HUES6 (cell line): ENCODE measurements around the gene LKAAEAR1.

Experiments used
- H3K27ac ChIP-seq: 2 replicates; pipeline ENCODE4 v1.7.0; 2013; ENCODE audit warnings: low read depth, mild to moderate bottlenecking, low read length, inconsistent platforms
- H3K27me3 ChIP-seq: 2 replicates; pipeline ENCODE4 v1.6.1; 2013; ENCODE audit warnings: low read length; ENCODE audit not compliant: control insufficient read depth, insufficient read depth
- H3K36me3 ChIP-seq: 2 replicates; pipeline ENCODE4 v1.6.1; 2013; ENCODE audit warnings: low read length; ENCODE audit not compliant: control insufficient read depth, insufficient read depth
- H3K4me1 ChIP-seq: 2 replicates; pipeline ENCODE4 v1.6.1; 2013; ENCODE audit warnings: low read length; ENCODE audit not compliant: control insufficient read depth, insufficient read depth
- H3K4me3 ChIP-seq: 2 replicates; pipeline ENCODE4 v1.5.1; 2013; ENCODE audit warnings: low read depth, low read length
- H3K9ac ChIP-seq: one replicate; pipeline ENCODE4 v1.6.1; 2013; ENCODE audit warnings: mild to moderate bottlenecking, low read length
- H3K9me3 ChIP-seq: 2 replicates; pipeline ENCODE4 v1.6.1; 2013; ENCODE audit warnings: low read depth, low read length; ENCODE audit not compliant: control insufficient read depth, insufficient read depth

The LKAAEAR1 gene

DNA sequence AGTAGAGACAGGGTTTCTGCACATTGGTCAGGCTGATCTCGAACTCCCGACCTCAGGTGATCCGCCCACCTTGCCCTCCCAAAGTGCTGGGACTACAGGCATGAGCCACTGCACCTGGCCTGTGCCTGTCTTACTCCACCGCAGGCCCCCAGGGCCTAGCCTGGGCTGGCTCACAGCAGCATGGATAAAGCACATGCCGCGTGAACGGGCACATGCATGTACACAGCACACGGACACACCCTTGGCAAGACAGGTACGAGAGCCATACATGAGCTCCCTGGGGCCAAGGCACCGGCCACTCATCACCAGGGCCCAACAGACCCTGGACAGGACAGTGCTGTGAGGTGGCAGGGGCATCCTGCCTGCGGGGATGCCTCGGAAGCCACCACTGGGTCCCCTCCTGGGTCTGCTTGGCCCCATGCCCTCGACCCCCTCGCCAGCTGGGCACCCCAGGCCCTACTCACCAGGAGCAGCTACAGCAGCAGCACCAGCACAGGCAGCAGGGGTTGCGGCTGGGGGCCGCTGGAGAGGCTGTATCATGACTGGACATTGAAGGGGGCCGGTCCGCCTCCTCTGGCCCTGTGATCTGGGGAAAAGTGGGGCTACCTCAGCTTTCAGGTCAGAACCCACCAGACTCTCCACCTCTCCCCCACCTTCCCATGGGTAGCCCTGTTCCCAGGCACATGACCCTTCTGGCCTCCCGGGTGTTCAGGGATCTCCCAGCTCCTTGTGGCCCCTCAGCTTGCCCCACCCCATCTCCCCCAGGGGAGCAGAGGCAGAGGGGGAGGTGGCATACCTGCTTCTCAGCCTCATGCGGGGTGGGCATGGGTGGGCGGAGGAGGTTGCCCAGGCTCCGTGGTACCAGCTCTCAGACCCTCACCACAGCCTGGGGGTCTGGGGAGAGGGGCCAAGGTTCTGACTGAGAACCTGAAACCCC, 7.9 kb downstream of the LKAAEAR1 start:
- peaks cover 12% of the 10 kb centered on the region; the same call in 1 of the 2 replicates for H3K27me3 ChIP-seq
- H3K4me1 ChIP-seq, result peaks cover 17% of the 10 kb centered on the region; the same call in 1 of the 2 replicates
- H3K9ac ChIP-seq, result no peak overlapping the region
- H3K9me3 ChIP-seq, result no peaks in the 10 kb centered on the region
- H3K36me3 ChIP-seq, result peaks cover 15% of the 10 kb centered on the region
- no peak overlapping the region for H3K27ac ChIP-seq
- H3K4me3 ChIP-seq, result no peak overlapping the region

DNA sequence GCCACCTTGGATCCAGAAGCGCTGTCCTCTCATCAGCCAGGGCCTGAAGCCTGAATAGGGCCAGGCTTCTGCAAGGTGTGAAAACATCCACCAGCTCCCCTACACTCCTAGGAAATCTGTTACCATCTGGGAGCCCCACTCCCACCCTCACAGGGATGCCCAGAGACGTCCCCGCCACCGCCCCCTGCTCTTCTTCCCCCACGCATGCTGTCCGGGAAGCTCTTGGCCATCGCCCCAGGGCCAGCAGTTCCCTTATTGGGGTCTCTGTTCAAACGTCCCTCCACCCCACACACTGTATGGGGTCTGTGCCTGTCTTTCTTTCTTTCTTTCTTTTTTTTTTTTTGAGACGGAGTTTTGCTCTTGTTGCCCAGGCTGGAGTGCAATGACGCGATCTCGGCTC, 8.6 kb downstream of the LKAAEAR1 start:
- H3K27me3 ChIP-seq, result peaks cover 6% of the 10 kb centered on the region; the same call in 1 of the 2 replicates
- peaks cover 15% of the 10 kb centered on the region for H3K36me3 ChIP-seq
- no peak overlapping the region for H3K4me3 ChIP-seq
- H3K9me3 ChIP-seq, result no peaks in the 10 kb centered on the region
- H3K27ac ChIP-seq, result no peak overlapping the region
- H3K9ac ChIP-seq, result no peak overlapping the region
- peaks cover 16% of the 10 kb centered on the region; the same call in 1 of the 2 replicates for H3K4me1 ChIP-seq

DNA sequence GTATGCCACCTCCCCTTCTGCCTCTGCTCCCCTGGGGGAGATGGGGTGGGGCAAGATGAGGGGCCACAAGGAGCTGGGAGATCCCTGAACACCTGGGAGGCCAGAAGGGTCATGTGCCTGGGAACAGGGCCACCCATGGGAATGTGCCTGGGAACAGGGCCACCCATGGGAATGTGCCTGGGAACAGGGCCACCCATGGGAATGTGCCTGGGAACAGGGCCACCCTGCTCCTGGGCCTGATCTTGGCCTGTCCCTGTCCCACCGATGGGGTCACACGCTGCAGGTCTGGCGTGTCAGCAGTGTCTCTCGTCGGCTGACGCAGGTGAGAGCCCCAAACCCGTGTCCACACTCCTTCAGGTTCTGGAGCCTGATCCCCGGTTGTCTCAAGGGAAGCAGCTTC, 9.2 kb downstream of the LKAAEAR1 start:
- Histone ChIP-seq H3K9ac (no peak overlapping the region), H3K27me3 (peaks cover under 1% of the 10 kb centered on the region; the same call in 1 of the 2 replicates), H3K9me3 (no peaks in the 10 kb centered on the region), H3K27ac (no peak overlapping the region), H3K4me1 (peaks cover 12% of the 10 kb centered on the region; the same call in 1 of the 2 replicates), H3K36me3 (peaks cover 15% of the 10 kb centered on the region), H3K4me3 (no peak overlapping the region)

DNA sequence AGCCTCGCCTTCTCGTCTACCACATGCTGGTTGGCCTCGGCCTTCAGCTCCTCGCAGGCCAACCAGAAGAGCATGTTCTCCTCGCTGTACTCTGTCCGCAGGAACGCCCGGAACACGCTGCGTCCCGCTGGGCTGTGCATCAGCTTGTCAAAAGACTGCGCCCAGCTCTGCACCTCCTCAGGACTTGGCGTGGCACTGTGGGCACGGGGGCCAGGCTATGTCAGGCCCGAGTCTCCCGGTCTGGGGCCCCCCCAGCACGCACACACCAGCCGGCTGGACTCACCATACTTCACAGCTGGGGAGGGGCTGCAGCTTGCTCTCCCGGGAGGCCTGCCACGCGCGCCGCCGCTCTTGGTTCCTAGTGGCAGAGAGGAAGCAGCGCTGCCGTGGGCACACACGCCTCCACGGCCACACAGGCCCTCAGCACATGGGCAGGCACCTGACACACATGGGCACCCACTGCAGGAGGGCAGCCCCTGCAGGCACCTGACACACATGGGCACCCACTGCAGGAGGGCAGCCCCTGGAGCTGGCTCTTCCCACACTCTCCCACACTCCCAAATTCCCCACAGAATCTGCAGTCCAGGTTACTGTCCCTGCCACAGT, 9.9 kb downstream of the LKAAEAR1 start:
- Histone ChIP-seq H3K4me1 (peaks cover 12% of the 10 kb centered on the region; the same call in 1 of the 2 replicates), H3K9me3 (no peaks in the 10 kb centered on the region), H3K27me3 (no peaks in the 10 kb centered on the region), H3K27ac (no peak overlapping the region), H3K4me3 (no peak overlapping the region), H3K36me3 (peaks cover 15% of the 10 kb centered on the region), H3K9ac (no peak overlapping the region)

DNA sequence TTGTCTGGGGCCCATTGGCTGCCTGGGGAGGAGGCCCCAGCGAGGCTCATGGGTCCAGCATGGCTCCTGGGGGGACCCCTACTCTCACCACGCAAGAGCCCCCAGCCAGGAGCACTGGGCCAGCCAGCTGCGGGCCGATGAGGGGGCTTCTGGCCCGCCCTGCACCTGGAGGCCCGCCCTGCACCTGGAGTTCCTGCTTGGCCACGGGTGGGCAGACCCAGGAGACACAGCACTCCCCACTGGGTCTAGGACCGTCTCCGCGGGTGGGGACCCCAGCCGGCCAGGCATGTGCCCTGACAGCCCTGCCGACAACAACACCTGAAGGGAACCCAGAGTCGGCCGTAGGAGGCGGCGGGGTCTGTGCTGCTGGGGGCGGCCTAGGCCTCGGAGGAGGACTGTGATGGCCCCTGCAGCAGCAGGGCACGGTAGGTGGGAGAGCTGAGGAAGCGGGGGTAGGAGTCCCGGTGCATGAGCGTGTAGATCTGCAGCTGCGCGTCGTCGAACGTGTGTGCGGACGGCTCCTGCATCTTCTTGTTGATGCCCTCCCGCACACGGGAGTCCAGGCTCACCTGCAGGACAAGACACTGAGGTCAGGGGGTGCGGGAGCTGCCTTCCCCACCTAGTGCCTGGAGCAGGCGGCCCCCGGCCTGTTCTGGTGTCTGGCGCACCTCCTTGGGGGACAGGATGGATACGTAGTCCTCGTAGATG, 10.6 kb downstream of the LKAAEAR1 start:
- peaks cover 15% of the 10 kb centered on the region for H3K36me3 ChIP-seq
- H3K27ac ChIP-seq, result no peak overlapping the region
- peaks cover 7% of the 10 kb centered on the region; the same call in 1 of the 2 replicates for H3K4me1 ChIP-seq
- no peaks in the 10 kb centered on the region for H3K27me3 ChIP-seq
- H3K9me3 ChIP-seq, result no peaks in the 10 kb centered on the region
- H3K9ac ChIP-seq, result no peak overlapping the region
- H3K4me3 ChIP-seq, result no peak overlapping the region

DNA sequence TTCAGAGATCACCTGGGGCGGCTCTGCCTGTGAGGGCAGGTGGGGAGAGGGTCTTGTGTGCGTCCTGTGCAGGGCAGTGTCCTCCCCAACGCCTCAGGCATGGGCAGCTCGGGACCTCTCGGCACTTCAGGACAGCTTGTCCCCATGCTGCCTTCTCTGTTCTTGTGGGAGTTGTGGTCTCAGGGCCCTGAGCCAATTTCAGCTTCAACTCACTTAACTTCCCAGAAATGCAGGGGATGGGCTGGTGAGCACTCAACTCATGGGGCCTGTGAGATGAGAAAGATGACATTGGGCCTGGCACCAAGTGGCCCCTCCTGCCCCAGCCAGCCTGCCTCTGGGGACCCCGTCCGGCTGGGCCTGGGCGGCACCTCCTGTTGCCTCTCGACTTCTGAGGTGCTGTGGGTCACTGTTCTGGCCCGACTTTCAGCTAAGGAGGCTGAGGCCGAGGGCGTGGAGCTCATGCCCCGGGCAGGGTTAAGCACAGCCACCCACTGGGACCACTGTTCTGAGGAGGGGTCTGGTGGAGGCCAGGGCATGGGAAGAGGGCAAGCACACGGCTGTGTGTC, 11.6 kb downstream of the LKAAEAR1 start:
- H3K4me1 ChIP-seq, result no peaks in the 10 kb centered on the region
- no peak overlapping the region for H3K9ac ChIP-seq
- H3K9me3 ChIP-seq, result no peaks in the 10 kb centered on the region
- H3K4me3 ChIP-seq, result no peak overlapping the region
- H3K27me3 ChIP-seq, result no peaks in the 10 kb centered on the region
- no peak overlapping the region for H3K27ac ChIP-seq
- H3K36me3 ChIP-seq, result peaks cover 15% of the 10 kb centered on the region

DNA sequence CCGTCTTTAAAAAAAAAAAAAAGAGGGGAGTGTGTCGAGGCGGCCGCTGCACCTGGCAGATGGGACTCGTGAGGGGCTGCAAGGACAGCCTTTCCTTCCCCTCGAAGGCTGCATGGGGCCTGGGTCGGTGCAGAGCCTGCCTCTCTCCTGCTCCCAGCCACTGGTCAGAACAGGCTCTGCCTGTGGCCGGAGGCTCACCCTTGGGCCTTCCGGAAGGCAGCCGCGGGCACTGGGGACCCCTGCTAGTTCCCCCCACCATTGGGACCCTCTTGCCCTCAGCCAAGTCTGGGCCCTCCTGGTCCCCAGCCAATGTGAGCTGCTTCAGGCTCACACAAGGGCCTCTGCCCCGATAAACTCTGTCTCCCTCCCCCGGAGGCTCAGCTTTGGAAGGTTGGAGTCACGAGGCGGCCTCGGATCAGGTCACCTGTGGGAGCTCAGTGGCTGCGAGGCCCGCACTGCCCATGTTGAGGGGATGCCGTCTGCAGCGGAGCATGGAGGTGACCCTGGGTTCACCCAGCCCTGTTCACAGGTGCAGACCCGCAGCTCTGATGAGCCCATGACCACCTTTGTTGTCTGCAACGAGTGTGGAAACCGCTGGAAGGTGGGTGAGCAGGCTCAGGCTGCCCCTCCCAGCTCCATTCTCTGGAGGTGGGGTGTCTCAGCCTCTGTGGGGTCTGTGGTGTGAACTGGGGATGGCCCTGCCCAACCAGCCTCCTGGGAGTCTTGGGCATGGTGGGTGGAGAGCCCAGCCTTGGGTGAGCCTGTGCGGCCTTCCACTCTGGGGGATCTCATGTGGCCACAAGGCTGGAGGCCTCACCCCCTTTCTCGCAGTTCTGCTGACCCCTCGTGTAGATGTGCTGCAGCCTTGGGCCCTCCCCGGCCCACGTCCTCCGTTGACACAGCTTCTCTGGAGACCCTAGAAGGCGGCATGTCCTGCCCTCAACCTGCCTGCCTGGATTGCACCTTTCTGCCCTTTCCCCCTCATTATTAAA, 12.6 kb downstream of the LKAAEAR1 start:
- no peak overlapping the region for H3K27ac ChIP-seq
- H3K4me1 ChIP-seq, result no peaks in the 10 kb centered on the region
- no peaks in the 10 kb centered on the region for H3K27me3 ChIP-seq
- H3K36me3 ChIP-seq, result peaks cover 15% of the 10 kb centered on the region
- no peaks in the 10 kb centered on the region for H3K9me3 ChIP-seq
- H3K4me3 ChIP-seq, result no peak overlapping the region
- H3K9ac ChIP-seq, result no peak overlapping the region

DNA sequence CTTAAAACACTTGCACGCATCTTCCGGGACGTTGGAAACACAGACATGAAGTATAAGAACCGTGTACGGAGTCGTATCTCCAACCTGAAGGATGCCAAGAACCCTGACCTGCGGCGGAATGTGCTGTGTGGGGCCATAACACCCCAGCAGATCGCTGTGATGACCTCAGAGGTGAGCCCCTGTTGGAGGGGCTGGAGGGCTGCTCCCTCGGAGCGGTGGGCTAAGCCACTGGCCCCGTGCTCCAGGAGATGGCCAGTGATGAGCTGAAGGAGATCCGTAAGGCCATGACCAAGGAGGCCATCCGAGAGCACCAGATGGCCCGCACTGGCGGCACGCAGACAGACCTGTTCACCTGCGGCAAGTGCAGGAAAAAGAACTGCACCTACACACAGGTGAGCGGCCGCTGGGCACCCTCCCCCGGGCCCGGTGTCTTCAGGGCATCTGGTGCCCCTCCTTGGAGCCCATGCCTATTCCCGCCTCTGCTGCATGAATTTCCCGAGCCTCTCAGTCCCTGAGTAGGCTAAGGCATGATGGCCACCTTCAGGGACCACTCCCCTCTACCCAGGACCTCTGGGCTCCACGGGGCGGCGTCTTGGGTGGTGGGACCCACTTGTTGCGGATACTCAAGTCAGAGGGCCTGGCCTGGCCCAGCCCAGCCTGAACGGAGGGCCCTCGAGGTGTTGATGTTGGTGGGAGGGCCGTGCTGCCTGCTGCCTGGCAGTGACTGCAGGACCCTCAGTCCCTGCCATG, 13.8 kb downstream of the LKAAEAR1 start:
- Histone ChIP-seq H3K9ac (no peak overlapping the region), H3K27ac (no peak overlapping the region), H3K9me3 (no peaks in the 10 kb centered on the region), H3K36me3 (peaks cover 15% of the 10 kb centered on the region), H3K4me3 (no peak overlapping the region), H3K4me1 (peaks cover 9% of the 10 kb centered on the region), H3K27me3 (no peaks in the 10 kb centered on the region)

DNA sequence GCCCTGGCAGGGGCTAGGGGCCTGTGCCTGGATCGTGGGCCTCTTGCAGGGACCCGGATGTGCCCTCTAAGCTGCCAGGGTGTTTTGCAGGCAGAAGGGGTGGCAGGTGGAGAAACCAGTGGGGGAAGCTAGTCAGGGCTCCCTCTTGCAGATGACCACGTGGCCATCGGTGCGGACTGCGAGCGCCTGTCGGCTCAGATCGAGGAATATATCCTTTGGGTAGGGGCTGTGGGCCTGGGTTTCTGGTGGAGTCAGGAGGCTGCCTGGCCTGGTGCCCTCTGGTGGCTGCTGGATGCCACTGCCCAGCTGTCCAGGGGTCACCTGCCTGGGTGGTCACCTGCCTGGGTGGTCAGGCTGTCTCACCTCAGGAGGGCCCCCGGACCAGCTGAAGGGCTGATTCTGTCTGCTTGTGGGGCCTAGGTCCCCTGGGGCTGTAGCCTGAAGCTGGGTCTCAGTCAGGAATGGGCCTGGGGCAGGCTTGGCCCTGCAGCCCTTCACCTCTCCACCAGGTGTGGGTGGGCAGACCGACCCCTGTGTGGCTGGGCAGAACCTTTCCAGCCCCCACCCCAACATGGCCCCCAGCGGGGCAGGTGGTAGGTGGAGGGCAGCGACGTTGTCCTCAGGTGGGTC, 14.5 kb downstream of the LKAAEAR1 start:
- Histone ChIP-seq H3K9me3 (no peaks in the 10 kb centered on the region), H3K36me3 (peaks cover 15% of the 10 kb centered on the region), H3K9ac (no peak overlapping the region), H3K4me3 (no peak overlapping the region), H3K27ac (no peak overlapping the region), H3K27me3 (no peaks in the 10 kb centered on the region), H3K4me1 (peaks cover 9% of the 10 kb centered on the region)
